DMS114 treated with DMSO at 0.1 percent for 48 hours (cell line): ENCODE results near the gene TIGD6.
"Not testable (repeated sequence)": the region's sequence is repeated elsewhere in the genome, so short reads cannot be mapped to it uniquely, and the experiment has no call there.

Source experiments
- DNase-seq: peaks from one replicate; lab custom pipeline; 2025; ENCODE audit not compliant: unreplicated experiment; lab: John Stamatoyannopoulos, UW

Gene TIGD6

DNA sequence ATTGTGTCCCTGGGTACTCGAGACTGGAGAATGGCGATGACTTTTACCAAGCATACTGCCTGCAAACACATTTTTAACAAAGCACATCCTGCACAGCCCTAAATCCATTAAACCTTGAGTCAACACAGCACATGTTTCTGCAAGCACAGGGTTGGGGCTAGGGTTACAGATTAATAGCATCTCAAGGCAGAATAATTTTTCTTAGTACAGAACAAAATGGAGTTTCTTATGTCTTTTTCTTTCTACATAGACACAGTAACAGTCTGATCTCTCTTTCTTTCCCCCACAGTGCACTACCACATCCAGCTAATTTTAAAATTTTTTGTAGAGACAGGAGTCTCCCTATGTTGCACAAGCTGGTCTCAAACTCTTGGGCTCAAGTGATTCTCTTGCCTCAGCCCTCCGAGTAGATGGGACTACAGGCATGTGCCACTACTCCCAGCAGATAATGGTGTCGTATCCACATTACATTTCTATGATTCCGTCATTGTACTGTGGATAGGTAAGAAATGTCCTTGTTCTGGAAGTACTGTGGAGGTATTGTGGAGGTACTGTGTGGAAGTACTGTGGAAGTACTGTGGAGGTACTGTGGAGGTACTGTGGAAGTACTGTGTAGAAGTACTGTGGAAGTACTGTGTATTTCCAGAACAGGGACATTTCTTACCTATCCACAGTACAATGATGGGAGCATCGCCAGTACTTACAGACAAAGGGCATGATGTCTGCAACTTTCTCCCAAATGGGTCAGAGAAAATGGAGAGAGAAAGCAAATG, 57.1 kb downstream of the TIGD6 start:
- DNase-seq, result not testable (repeated sequence)
